H1 (cell line): ENCODE data around the gene GALNT5.

Experiments
- BACH1 ChIP-seq: IDR thresholded peaks from 2 replicates; pipeline ENCODE4 v1.6.1; 2012; ENCODE audit warnings: low read length, improper control_type of control experiment
- BCL11A ChIP-seq, 2 experiments: IDR thresholded peaks; one replicate each; pipeline ENCODE4 v1.6.1; 2011; ENCODE audit warnings: low read depth in 2 of 2, low read length in 2 of 2, mild to moderate bottlenecking in 2 of 2
- CEBPB ChIP-seq: IDR thresholded peaks from 2 replicates; pipeline ENCODE4 v1.6.1; 2012; ENCODE audit warnings: low read depth, low read length
- CTCF ChIP-seq, 3 experiments: IDR thresholded peaks; 1 replicate in 2 of 3; 2 replicates in 1 of 3; pipeline versions ENCODE4 v1.5.1 to v1.6.1; 2011; ENCODE audit warnings: low read length in 3 of 3, mild to moderate bottlenecking in 3 of 3, inconsistent platforms in 2 of 3, low read depth in 1 of 3, moderate library complexity in 1 of 3; ENCODE audit not compliant: insufficient read depth in 1 of 3; ENCODE audit errors: control extremely low read depth in 1 of 3
- EP300 ChIP-seq, 2 experiments: IDR thresholded peaks; 1 replicate in 1 of 2; 2 replicates in 1 of 2; pipeline ENCODE4 v1.6.1; 2011 to 2012; ENCODE audit warnings: low read depth in 2 of 2, low read length in 2 of 2, mild to moderate bottlenecking in 2 of 2, borderline replicate concordance in 1 of 2, inconsistent platforms in 1 of 2, moderate library complexity in 1 of 2
- HDAC6 ChIP-seq: IDR thresholded peaks from one replicate; pipeline ENCODE4 v1.7.1; 2012; ENCODE audit warnings: low read depth, mild to moderate bottlenecking, inconsistent platforms, low read length, moderate library complexity
- POLR2A ChIP-seq, 2 experiments: IDR thresholded peaks; 1 replicate in 1 of 2; 2 replicates in 1 of 2; pipeline ENCODE4 v1.6.1; 2011; ENCODE audit warnings: low read depth in 2 of 2, low read length in 2 of 2, mild to moderate bottlenecking in 2 of 2; ENCODE audit errors: control extremely low read depth in 1 of 2
- POLR2AphosphoS5 ChIP-seq: IDR thresholded peaks from 2 replicates; pipeline ENCODE4 v1.6.1; 2011; ENCODE audit warnings: low read depth, low read length
- RFX5 ChIP-seq: IDR thresholded peaks from 2 replicates; pipeline ENCODE4 v1.6.1; 2011; ENCODE audit warnings: low read depth, low read length, improper control_type of control experiment, borderline replicate concordance
- TAF7 ChIP-seq: optimal IDR thresholded peaks from 2 replicates; pipeline ENCODE3; 2011; ENCODE audit warnings: low read depth, mild to moderate bottlenecking, inconsistent platforms, low read length, moderate library complexity, borderline replicate concordance
- YY1 ChIP-seq: IDR thresholded peaks from 2 replicates; pipeline ENCODE4 v1.6.1; 2011; ENCODE audit warnings: low read depth, mild to moderate bottlenecking, low read length

- TF ChIP-seq RFX5 (no peak), POLR2AphosphoS5 (no peak), CTCF (IDR thresholded peaks at IDR 0.05; ENCODE audit: control extremely low read depth in 1 of 3, insufficient read depth in 1 of 3, low read depth in 1 of 3, low read length in 3 of 3) (no peak), BACH1 (no peak), HDAC6 (no peak), POLR2A (IDR thresholded peaks at IDR 0.05; ENCODE audit: control extremely low read depth in 1 of 2, low read depth in 2 of 2, low read length in 2 of 2) (no peak), TAF7 (no peak), BCL11A (IDR thresholded peaks at IDR 0.05; ENCODE audit: low read depth in 2 of 2, low read length in 2 of 2) (no peak), YY1 (no peak), EP300 (IDR thresholded peaks at IDR 0.05; ENCODE audit: borderline replicate concordance in 1 of 2, low read depth in 2 of 2, low read length in 2 of 2) (no peak), CEBPB (no peak)
Observed at GRCh38 chr2:157269060-157269459, 11.6 kb downstream of the GALNT5 start.
